Activated CD4-positive, alpha-beta T cell treated with anti-CD3 and anti-CD28 coated beads for 48 hours (primary cell): ENCODE data around the gene EEF2KMT.
"Not testable (repeated sequence)": the region's sequence is repeated elsewhere in the genome, so short reads cannot be mapped to it uniquely, and the experiment has no call there.

Experiments used
- DNase-seq: peaks from one replicate; pipeline ENCODE4 v3.0.0-alpha.2; 2020

EEF2KMT gene

DNA sequence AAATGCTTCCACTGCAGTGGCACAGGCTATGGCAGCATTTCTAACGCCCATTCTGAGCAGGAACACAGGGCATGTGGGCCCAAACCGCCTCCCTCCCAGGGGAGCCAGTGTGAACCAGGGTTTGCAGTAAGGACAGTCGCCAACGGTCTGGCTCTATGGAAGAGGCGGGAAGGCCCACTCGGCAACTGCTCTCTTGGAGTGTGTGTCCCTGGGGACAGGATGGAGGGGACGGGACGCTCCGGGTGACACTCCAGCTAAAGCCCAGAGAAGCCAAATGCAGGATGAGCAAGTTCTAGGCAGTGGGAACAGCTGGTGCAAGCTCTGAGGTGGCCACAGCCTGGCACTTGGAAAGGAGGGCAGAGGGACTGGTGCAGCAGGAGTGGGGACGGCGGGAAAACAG, 3.8 kb downstream of the EEF2KMT start:
- DNase-seq = not testable (repeated sequence)

DNA sequence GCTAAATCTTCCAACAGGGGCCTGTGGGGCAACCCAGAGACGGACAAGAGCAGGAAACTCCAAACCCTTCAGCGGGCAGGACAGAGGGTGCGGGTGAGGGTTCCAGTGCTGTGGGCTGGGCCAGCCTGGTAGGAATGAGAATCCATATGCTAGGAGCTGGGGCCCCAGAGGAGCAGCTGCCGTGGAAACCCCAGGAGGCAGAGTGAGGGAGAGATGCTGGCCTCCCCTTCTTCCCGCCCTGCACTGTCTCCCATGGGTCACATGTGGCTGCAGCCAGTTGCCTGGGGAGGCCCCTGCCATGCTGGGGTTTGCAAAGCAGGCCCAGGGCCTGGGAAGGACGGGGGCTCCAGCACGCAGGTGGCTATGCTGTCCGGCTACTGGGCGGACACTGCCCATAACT, 4.5 kb downstream of the EEF2KMT start:
- DNase-seq = not testable (repeated sequence)

DNA sequence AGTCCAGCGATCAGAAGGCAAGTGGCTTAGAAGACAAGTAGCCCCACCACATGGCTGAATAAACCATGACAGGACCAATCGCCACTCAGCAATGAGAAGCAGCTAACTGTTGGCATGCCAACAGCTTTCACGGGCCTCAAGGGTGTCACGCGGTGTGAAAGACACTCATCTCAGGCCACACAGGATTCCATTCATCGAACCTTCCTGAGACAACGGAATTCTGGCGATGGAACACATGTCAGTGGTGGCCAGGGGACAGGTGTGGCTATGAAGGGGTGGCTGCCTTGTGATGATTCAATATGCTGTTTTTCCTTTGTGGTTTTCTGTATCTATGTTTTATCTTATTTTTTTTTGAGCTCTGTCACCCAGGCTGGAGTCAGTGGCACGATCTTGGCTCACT, 7.0 kb downstream of the EEF2KMT start:
- not testable (repeated sequence) for DNase-seq

DNA sequence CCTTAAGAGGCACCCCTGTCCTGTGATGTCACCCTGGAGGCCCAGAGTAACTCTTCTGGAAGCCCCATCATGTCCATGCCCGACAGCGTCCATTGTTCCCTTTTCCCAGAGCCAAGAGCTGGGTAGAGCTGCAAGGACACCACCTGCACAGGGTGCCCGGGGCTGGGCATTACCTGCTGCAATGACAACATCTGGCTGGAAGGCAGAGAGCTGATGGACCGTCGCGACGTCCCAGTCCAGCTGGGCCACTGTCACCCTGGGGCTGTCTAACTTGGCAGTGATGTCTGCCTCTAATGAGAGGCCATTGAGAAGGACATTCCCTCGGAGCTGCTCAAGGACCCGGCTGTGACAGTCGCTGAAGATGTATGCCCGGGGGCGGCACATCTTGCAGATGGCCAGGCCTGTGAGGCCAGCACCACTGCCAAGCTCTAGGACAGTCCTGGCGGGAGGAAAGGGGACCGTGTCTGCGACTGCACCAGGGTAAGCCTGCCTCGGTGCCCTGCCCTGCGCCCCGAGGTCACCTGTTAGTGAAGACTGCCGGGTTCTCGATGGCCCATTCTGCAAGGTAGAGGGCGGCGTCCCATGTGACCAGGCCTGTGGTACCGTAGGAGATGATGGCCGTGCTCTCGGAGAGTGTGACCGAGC, 7.6 kb downstream of the EEF2KMT start:
- DNase-seq = not testable (repeated sequence)

DNA sequence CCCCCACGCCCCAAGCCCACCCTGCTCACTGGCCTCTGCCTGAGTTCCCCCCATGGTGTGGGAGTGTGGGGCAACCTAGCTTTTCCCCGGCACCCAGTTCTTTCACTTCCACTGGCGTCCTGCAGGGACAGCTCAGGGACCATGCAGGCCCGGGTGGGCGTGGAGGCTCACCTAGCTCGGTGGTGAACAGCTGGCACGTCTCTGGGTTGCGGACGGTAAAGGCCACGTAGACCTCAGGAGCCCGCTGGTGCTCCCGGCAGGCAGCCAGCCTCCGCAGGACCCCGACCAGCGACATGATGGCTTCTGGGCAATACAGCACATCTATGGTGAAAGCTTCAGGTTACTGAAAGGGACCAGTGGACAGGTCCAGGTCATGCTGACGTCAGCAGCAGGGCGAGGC, 8.7 kb downstream of the EEF2KMT start:
- not testable (repeated sequence) for DNase-seq

DNA sequence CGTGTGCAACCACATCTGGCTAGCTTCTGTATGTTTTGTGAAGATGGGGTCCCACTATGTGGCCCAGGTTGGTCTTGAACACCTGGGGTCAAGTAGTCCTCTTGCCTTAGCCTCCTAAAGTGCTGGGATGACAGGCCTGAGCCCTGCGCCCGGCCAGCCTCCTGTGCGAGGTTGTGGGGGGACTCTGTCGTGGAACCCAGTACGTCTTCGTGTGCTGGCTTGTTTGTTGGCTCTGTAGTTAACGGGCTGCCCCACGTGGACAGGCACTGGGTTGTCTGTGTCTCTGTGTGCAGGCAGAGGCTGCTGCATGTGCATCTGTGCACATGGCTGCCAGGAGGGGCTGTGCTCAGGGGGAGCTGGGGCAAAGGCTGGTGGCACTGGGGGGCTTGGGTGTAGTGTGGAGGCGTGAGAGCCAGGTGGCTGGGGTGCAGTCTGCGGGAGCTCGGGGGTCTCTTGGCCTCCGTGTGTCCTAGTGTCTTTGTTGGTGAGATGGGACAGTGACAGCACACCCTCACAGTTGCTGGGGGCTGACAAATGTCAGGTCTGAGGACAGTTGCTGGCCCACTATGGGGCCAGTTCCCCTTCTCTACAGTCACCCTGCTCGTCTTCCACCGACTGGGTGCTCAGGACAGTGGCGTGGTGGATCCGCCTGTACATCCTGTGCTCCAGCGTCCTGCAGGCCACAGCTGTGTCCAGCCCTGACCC, 9.4 kb downstream of the EEF2KMT start:
- DNase-seq = not testable (repeated sequence)

DNA sequence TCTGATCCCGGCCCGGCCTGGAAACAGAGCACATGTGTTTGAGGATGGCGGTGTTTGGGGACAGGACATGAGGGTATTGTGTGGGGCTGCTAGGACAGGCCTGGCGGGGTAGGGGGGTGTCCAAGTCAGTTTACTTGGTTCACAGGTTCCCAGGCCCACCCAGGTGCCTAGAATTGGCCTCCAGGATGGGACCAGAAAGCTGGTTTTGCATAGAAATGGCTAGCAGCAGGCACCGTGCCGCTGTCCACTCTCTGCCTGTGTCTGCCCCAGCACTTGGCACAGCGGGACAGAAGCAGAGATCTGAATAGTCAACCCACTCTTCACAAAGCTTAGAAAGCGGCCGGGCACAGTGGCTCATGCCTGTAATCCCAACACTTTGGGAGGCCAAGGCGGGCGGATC, 11.9 kb downstream of the EEF2KMT start:
- DNase-seq = not testable (repeated sequence)

DNA sequence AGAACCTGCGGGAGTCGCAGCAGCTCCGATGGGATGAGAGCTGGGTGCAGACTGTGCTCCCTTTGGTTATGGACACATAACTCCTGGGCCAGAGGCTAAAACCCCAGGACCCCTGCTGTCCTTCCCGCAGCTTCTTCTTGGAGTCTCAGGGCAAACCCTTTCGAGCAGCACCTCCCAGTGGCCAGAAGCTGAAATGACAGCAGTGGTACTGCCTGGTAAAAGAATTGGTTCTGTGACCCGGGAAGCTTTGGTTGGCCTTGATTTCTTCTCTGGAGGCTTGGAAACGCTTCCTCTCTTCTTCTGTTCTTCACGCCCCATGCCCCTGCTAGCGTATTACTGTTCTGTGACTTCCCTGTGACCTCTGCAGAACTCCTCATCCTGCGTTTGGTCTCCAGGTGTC, 12.8 kb downstream of the EEF2KMT start:
- peak; percentile 75 for DNase-seq

DNA sequence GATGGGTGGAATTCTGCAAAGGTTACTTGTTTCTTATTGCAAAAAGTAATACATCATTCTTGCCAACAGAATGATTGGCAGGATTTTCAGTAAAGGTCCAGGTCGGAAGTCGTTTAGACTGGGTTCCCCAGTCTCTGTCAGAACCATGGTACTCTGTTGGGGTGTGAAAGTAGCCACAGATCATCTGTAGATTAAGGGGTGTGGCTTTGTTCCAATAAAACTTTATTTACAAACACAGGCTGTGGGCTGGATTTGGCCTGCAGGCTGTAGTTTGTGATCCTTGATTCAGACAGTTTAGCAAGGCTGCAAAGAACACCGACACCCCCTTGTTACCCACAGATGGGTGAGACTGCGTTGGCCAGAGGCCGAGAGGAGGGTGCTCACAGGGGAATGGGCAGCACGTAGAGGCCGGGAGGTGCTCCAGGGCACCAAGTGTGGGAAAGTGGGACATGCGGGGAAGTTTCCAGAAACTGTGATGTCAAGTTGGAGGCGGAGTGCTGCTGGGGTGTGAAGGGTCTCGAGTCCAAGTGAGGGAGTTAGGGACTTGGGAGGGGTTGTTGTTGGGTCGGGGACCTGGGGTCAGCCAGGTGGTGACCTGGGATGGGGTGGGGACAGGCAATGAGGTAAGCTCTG, 13.4 kb downstream of the EEF2KMT start:
- DNase-seq = not testable (repeated sequence)

DNA sequence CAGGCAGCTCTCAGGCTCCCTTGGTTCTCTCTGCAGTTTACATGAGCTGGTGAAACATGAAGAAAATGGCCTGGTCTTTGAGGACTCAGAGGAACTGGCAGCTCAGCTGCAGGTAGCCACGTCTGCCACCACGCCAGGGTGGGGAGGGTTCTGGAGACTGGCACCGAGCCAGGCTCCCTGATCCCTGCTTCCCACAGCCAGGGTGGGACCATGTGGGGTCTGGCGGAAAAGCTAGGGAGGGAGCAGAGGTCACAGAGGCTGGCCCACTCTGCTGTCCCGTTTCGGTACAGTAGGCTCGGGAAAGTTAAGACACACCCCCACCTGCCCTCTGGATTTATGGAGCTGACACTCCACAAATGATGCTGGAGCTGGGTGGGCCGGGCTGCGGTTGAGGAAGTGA, 13.9 kb downstream of the EEF2KMT start:
- not testable (repeated sequence) for DNase-seq

DNA sequence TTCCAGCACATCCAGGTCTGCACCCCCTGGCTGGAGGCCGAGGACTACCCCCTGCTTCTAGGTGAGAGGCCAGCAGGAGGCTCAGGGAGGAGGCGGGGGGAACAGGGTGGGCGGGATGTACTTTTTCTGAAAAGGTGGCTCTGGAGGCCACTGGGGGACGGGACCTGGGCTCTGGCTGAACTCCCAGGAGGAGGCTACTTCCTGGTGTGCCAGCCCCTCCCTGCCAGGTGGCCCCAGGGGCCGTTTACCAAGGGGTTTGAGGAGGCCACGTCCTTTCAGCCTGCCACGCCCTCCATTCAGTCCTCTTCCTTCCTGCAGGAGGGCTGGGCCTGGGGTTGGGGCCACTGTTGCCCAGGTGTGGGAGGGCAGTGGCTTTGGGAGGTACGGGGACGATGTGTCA, 16.6 kb downstream of the EEF2KMT start:
- not testable (repeated sequence) for DNase-seq

DNA sequence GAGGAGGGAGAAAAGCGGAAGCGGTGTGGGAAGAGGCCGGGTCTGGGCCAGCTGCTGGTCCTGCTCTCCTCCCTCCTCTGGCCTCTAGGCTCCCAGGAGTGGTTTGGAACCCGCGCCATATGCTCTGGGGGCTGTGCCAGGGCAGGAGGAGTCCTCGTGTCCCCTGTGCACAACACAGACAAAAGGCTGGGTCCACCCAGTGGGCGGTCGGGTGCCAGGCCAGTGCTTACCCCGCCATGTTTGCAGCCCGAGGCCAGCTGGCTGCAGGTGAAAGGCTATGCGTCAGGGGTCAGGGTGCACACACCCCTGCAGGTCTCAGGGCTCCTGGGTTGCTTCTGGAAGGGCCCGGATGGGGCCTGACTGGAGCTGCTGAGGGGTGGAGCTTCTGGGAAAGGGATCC, 17.1 kb downstream of the EEF2KMT start:
- not testable (repeated sequence) for DNase-seq

DNA sequence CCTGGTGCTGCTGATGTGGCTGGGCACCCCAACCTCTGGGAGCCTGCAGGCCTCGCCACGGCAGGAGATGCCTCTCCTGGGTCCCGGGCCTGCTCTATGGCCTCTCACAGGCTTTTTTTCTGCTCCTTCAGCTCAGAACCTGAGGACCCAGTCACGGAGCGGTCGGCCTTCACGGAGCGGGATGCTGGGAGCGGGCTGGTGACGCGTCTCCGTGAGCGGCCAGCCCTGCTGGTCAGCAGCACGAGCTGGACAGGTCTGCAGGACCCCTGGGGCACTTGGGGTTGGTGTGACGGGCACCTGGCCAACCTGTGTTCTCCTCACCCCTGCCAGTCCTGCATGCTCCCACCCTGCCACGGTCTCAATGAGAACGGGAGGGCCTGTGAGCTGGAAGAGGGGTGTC, 19.0 kb downstream of the EEF2KMT start:
- DNase-seq = no peak

DNA sequence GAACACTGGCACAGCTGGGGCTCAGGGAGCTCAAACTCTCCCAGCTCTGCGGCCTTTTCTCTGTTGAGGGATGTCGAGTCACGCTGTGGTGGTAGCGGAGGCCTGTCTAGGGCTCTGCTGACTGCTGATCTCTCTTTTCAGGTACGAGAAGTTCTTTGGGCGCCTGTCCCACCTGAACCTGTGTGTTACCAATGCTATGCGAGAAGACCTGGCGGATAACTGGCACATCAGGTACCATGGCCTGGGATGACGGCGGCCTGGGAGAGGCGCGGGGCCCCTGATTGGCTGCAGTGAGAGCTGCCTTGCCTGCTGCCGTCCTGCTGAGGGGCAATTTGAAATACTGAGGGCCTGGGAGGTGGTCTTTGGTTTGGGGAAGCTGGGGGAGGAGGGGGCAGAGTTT, 20.3 kb downstream of the EEF2KMT start:
- DNase-seq = no peak

DNA sequence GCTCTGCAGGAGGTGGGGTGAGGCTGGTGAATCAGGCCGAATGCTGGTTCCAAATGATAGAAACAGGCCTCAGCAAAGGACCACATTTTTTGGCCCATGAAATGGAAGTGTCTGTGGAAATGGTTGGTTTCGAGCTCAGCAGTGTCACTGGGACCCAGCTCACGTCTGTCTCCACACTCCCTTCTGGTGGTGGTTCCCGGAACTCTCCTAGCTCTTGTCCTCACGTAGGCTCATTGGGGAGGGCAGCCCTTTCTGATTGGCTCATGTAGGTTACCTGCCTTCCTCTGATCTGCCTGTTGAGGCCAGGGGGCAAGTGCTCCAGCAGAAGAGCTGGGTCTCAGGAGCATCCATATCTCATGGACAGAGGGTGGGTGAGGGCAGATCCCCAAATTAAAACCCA, 22.0 kb downstream of the EEF2KMT start:
- DNase-seq = no peak

DNA sequence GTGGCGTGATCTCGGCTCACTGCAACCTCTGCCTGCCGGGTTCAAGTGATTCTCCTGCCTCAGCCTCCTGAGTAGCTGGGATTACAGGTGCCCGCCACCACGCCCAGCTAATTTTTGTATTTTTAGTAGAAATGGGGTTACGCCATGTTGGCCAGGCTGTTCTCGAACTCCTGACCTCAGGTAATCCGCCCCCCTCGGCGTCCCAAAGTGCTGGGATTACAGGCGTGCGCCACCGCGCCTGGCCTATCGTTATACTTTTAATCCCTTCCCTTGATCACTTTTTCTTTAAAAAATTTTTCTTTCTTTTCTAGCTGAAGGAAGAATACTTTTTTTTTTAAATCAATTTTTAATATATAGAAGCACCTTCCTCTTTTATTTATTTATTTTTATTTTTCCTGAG, 23.8 kb downstream of the EEF2KMT start:
- DNase-seq = not testable (repeated sequence)

DNA sequence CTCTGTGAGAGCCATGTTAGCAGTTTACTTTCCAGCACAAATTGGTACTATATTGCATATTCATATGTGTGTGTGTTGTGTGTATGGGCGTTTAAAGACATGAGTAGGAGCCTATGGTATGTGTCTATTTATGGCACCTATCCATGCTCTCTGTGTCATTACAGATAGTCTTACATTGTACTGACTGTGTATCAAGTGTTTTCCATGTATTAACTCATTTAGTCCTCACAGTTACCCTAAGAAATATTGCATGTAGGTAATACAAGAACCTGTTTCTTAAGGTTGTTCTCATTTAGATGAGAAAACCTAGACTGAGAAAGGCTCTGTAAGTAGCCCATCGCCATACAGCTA, 24.3 kb downstream of the EEF2KMT start:
- DNase-seq = no peak

DNA sequence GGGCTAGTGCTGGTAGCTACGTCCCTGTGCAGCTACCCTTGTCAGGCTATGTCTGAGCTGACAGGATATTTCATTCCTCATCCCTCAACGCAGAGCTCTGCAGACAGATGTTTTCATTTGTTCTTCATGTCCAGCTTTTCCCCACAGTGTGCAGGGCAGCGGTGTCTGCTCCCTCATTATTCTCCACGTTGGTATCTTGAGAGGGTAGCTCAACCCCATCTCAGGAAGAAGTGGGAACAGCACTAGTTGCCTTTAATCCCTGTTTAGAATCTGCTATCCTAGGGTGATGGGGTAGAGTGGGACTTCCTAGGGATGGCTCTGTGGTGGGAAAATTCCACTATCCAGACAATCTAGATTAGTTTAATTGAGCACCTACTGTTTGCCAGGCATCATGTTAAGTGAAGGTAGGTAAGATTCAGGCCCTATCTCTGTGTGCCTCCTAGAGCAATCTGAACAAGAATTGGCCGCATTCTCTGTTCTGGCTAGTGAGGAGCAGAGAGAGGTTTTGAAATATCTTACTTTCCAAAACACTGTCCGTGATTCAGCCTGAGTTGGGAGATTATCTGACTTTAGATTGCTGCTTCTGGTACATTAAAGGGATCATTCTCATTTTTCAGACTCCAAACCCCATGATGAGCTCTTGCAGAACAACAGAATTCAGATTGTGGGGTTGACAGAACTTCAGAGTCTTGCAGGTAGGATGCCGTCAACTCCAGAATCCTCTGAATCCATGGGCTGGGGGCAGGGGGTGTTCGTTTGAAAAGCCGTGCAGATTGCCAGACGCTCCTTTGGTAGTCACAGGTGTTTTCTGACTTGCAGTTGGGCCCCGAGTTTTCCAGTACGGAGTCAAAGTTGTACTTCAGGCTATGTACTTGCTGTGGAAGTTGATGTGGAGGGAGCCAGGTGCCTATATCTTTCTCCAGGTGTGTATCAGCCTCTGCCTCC, 25.0 kb downstream of the EEF2KMT start:
- DNase-seq = no peak

DNA sequence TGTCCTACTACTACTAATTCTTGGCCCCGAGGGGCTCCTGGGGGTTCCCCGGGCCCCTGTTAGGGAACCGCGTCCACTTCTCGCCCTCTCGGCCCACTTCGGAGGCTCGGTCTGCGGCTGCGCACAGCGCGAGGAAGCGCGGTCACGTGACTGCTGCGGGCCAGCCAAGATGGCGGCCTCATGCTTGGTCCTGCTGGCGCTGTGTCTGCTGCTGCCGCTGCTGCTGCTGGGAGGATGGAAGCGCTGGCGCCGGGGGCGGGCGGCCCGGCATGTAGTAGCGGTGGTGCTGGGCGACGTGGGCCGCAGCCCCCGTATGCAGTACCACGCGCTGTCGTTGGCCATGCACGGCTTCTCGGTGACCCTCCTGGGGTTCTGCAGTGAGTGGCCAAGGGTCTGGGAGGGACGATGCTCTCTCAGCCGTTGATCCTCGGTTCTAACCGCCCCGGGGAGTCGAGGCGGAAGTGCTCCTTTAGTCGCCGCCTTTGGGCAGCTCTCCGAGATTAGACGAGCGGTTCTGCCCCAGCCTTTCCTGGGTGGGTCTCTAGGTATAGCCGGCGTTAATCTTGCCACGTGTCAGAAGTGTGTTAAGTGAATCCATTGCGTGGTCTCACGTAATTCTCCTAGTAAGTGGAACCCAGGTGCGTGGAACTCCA, 25.8 kb downstream of the EEF2KMT start, which contains the start of gene ALG1:
Gene ALG1 (plus strand): TSS at position 163 of the 653 bp plus-strand sequence. CDS start 7 bp downstream, at position 170.
- DNase-seq = peak; percentile 92

DNA sequence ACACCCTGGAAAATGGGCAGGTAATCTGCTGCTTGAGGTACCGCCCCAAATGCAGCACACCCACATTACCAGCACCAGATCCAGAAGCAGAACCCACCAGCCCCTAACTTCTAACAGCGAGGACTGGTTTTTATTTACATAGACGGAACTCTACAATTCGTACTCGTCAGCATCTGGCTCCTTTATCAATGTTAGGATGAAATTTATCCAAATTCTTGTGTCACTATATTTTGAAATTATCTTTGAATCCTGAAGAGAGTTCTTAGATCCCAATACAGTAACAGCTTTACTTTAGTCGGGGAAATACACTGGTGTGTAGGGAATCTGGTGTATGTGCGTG, 26.3 kb downstream of the EEF2KMT start:
- DNase-seq = no peak

DNA sequence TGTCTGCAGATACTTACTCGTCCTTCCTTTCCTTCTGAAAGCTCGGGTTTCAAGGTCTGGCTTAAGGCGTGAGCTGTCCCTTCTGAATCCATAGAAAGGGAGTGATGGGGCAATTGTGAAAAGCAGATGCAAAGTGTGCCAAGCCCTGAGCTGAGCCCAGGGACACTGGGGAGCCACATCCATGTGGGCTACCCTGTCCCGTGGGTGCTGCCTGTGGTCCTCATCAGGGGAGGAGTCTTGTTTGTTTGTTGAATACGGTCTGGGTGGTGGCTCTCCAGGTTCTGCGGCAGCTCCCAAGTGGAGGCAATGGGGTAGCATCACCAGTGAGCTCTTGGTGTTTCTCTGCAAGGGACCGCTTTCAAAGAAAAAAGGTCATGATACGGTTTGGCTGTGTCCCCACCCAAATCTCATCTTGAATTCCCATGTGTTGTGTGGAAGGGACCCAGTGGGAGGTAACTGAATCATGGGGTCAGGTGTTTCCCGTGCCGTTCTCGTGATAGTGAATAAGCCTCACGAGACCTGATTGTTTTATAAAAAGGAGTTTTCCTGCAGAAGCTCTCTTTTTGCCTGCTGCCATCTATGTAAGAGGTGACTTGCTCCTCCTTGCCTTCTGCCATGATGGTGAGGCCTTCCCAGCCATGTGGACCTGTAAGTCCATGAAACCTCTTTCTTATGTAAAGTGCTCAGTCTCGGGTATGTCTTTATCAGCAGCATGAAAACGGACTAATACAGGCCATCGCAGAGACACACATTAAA, 27.0 kb downstream of the EEF2KMT start:
- no peak for DNase-seq

DNA sequence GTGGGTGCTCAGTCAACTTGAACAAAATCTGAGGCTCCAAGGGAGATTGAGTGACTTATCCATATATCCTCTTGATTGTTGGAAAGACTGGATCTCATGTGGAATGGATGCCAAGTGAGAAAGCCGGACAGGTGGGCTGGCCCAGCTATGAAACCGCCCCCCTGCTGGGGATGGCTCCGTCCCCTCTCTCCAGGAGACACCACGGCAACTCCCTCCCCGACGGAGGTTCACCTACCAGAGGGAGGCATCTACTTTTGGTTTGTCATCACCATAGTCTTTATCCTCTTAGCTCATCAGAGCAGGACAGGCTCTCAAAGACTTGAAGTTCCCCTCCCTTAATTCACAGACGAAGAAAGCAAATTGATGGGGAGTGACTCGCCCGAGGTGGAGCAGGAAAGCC, 27.7 kb downstream of the EEF2KMT start:
- DNase-seq = no peak
